GM12875 (cell line): Measurements from ENCODE around the gene APOL4.

Source experiments
- H3K4me3 ChIP-seq: one replicate; pipeline ENCODE4 v1.5.1; 2011; ENCODE audit warnings: low read depth, low read length, control low read depth
- CTCF ChIP-seq: IDR thresholded peaks from 2 replicates; pipeline ENCODE4 v1.5.1; 2011; ENCODE audit warnings: low read depth, mild to moderate bottlenecking, control low read depth, inconsistent platforms, low read length, moderate library complexity, borderline replicate concordance; ENCODE audit not compliant: insufficient read depth

APOL4 gene

DNA sequence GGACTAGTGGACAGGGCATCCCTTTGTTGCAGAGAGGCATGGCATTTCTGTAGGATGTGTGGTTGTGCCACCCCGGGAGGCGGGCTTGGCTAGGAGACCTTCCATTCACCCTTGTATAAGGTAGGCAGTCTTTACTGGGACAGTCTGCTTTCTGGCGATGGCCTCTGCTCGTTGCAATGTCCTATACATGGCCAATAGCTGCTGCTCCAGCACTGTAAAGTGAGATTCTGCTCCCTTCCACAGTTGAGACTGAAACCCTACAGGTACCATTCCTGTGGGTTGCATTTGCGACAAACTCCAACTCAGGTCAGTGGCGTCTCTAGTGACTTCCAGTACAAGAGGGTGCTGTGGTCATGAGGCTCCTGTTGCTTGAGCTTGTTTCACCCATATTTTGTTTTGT lies 20.7 kb downstream of the APOL4 start:
- no peak overlapping the region for H3K4me3 ChIP-seq
- no peak for TF ChIP-seq CTCF

DNA sequence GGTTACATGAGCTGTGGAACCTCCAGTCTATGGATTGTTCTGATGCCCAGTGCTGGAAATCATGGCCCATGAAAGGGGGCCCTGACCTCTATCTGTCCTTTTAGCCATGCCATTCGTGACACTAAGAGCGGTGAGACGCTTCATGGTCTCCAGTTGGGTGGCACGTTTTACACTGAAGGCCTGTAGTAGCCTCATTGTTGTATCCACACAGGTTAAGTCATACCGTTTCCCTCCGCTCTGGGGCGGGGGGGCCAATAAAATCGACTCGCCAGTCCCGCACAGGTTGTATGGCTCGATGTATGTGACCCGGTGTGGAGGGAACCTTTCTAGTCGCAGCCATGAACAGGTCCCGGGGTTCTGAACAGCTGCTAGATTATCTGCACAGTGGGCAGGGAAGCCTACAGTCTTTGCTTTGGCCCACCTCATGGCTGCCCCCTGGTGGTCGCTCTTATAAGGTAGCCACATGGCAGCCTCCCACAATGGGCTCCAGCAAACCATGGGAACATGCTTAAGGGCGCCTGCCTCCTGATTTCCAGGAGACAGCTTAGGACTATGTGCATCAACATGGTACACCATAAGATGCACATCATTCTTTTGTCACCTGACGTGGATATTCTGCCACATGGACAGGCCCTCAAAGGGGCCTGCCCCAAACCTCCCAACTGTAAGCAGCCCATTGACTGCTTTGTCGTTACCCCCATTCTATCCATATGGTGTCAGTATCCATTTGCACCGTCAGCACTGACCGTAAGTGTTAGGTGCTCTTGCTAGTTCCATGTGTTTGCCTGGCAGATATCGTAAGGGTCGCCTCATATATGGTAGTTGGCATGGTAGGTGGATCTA lies 21.4 kb downstream of the APOL4 start:
- H3K4me3 ChIP-seq: no peak overlapping the region
- TF ChIP-seq CTCF: peak; percentile 92

DNA sequence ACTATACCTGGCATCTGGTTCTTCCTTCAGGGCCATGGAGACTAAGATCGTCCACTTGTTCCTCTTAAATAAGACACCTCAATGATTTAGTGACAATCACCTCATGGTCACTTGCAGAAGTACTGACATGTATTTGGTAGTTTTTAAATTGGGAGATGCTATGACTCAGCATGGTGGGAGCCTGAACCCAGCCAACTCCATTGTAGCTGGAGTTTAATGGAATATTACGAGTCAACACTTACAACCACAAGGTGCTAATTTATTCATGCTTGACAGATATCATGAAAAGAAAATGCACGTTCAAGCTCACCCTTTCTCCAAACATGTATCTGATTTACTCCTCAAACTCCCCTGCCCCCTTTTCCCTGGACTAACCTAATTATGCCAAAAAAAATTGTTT lies 24.4 kb downstream of the APOL4 start:
- no peak for TF ChIP-seq CTCF
- H3K4me3 ChIP-seq: no peak overlapping the region

DNA sequence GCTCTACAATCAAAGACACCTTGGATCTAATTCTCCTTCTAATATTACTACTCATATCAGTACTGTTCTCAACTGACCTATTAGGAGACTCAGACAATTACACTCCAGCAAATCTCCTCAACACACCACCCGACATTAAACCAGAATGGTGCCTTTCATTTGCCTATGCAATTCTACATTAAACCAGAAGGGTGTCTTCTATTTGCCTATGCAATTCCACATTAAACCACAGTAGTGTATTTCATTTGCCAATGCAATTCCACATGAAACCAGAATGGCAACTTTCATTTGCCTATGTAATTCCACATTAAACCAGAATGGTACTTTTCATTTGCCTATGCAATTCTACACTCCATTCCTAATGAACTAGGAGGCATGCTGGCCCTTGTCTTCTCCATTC lies 25.7 kb downstream of the APOL4 start:
- H3K4me3 ChIP-seq: no peak overlapping the region
- no peak for TF ChIP-seq CTCF

DNA sequence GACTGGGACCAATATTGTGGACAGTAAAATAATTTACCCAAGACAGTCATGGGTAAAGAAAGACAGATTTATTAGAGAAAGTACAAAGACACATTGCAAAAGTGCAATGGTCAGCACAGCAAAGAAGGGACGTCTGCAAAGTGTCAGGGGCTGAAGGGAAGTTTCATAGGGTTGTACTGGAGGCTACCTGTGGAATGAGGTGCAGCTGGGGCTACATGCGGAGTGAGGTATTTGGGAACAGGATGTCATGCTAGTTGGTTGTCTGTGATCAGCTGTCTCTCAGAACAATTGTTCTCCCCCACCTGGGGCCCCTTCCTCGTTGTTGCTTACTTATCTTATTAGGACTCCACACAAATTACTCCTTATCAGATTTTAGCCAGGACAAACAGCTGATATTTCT lies 29.7 kb downstream of the APOL4 start:
- no peak overlapping the region for H3K4me3 ChIP-seq
- TF ChIP-seq CTCF: no peak

- TF ChIP-seq CTCF: no peak
- no peak overlapping the region for H3K4me3 ChIP-seq
Observed at GRCh38 chr22:36166518-36167220, 34.9 kb downstream of the APOL4 start.

- TF ChIP-seq CTCF: no peak
- no peak overlapping the region for H3K4me3 ChIP-seq
Observed at GRCh38 chr22:36166086-36166485, 35.5 kb downstream of the APOL4 start.
